Peyer's patch (tissue), 4 donors: ENCODE measurements around the gene MEGF6.

Source experiments
- POLR2A ChIP-seq, 2 donors: fragments of 450-650 bp; IDR thresholded peaks; one replicate each; pipeline ENCODE4 v1.5.1; 2017; ENCODE audit warnings: antibody characterized with exemption in 2 of 2, mild to moderate bottlenecking in 2 of 2, moderate library complexity in 2 of 2
- TF ChIP-seq, protein P1 (sequence below), 6 experiments: fragments of 450-650 bp in 4 of 6; fragments of 200-600 bp in 2 of 6; sonication (generic) in 1 of 6; IDR thresholded peaks; one replicate each; pipeline ENCODE4 v1.5.1; 2017 to 2019; ENCODE audit warnings: antibody characterized with exemption in 6 of 6, mild to moderate bottlenecking in 3 of 6, moderate library complexity in 1 of 6

DNA sequence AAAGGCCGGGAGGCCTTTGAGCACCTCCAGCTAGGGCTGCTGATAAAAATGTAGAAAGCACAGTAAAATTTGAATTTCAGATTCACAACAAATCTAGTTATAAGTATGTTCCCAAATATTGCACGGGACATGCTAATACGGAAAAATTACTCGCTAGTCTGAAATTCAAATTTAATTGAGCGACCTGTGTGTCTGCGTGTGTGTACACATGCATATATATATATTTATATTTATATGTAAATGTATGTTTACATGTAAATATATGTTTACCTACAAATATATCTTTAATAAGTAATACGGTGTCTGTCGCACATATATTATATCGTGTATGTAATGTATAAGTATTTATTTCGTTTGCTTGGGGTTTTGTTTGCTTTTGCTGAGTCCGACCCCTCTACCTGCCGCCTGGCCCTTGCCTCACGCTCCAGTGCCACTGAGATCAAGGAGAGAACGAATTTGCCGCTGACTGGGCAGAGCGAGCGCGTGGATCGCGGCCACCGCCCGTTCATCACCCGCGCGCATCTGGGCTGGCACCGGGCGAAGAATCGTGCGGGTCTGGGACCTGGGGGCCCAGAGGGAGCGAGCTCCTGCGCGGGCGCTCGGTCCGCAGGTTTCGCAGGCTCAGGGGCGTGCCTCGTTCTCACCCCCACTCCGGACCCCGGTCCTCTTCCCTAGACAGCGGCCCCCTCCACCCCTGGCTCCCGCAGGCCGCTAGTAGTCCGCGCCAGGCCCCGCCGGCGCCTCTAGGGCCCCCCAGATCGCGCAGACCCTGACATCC, 39.1 kb upstream of the MEGF6 start:
- no peak for TF ChIP-seq POLR2A (IDR thresholded peaks at IDR 0.05)
- TF ChIP-seq, protein P1, sequence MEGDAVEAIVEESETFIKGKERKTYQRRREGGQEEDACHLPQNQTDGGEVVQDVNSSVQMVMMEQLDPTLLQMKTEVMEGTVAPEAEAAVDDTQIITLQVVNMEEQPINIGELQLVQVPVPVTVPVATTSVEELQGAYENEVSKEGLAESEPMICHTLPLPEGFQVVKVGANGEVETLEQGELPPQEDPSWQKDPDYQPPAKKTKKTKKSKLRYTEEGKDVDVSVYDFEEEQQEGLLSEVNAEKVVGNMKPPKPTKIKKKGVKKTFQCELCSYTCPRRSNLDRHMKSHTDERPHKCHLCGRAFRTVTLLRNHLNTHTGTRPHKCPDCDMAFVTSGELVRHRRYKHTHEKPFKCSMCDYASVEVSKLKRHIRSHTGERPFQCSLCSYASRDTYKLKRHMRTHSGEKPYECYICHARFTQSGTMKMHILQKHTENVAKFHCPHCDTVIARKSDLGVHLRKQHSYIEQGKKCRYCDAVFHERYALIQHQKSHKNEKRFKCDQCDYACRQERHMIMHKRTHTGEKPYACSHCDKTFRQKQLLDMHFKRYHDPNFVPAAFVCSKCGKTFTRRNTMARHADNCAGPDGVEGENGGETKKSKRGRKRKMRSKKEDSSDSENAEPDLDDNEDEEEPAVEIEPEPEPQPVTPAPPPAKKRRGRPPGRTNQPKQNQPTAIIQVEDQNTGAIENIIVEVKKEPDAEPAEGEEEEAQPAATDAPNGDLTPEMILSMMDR (IDR thresholded peaks at IDR 0.05): no peak
